Measurements from ENCODE around the gene RAB14.

The RAB14 gene

DNA sequence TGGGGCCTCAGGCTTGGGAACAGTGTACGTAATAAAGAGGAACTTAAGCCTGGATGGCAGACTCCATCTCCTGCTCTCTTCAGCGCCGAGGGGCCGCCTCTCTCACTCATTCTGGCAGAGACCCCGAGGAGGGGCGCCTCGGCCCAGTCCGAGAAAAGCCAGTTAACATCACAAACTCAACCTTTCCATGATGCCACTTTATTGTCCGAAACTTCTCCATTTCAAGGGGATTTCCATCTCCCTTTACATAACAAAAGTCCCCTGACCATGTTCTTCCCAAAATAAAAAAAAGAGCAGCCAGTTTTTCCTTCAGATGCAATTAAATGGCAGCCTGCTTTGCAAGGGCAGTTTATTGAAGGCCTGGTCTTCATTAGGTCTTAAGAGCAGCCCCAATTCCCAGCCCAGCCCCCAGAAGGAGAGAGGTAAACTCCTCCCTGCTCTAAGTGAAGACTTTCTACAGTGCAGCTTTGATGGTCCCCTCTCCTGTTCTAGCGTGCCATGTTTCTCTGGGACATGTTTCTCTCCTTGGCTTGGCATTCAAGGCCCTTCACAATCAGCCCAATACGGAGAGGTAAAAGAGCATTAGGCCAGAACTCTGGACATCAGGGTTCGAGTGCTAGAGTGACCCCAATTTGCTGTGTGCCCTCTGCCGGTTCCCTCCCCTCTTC, 19.5 kb upstream of the RAB14 start:
- H3K36me3 ChIP-seq (ENCODE audit: control insufficient read depth in 1 of 2, insufficient read depth in 2 of 2, low read length in 2 of 2): no peaks in the 10 kb centered on the region
- H3K9me3 ChIP-seq (ENCODE audit: control insufficient read depth in 1 of 2, low read length in 2 of 2): no peaks in the 10 kb centered on the region
- H3K9ac ChIP-seq (ENCODE audit: low read depth in 1 of 2, low read length in 2 of 2): no peak overlapping the region
- H3K4me3 ChIP-seq (ENCODE audit: low read depth in 1 of 2, low read length in 2 of 2): no peak overlapping the region
- H3K4me1 ChIP-seq (ENCODE audit: control insufficient read depth in 1 of 2, insufficient read depth in 2 of 2, low read length in 2 of 2): no peaks in the 10 kb centered on the region
- H3K27ac ChIP-seq (ENCODE audit: low read depth, low read length): no peak overlapping the region
- H3K27me3 ChIP-seq (ENCODE audit: control insufficient read depth in 1 of 2, insufficient read depth in 2 of 2, low read length in 2 of 2): no peaks in the 10 kb centered on the region

DNA sequence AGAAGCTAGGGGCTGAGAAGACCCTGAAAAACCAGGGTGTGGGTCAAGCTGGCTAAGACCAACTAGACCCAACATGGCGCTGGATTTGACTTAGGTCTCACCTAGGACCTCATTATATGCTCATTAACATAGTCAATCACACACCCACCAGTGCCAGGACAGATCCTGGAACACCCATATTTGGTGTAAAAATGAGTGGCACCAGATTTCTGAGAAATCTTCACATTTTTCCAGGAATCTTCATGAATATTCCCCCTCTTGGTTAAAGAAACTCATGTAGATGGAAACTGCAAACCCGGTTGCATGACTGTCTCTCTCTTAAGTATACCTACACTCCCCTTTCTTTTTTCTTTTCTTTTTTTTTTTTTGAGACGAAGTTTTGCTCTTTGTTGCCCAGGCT, 17.9 kb upstream of the RAB14 start:
- Histone ChIP-seq H3K9me3 (ENCODE audit: control insufficient read depth in 1 of 2, low read length in 2 of 2) (no peaks in the 10 kb centered on the region), H3K27ac (ENCODE audit: low read depth, low read length) (no peak overlapping the region), H3K4me3 (ENCODE audit: low read depth in 1 of 2, low read length in 2 of 2) (no peak overlapping the region), H3K36me3 (ENCODE audit: control insufficient read depth in 1 of 2, insufficient read depth in 2 of 2, low read length in 2 of 2) (no peaks in the 10 kb centered on the region), H3K4me1 (ENCODE audit: control insufficient read depth in 1 of 2, insufficient read depth in 2 of 2, low read length in 2 of 2) (no peaks in the 10 kb centered on the region), H3K9ac (ENCODE audit: low read depth in 1 of 2, low read length in 2 of 2) (no peak overlapping the region), H3K27me3 (ENCODE audit: control insufficient read depth in 1 of 2, insufficient read depth in 2 of 2, low read length in 2 of 2) (no peaks in the 10 kb centered on the region)

DNA sequence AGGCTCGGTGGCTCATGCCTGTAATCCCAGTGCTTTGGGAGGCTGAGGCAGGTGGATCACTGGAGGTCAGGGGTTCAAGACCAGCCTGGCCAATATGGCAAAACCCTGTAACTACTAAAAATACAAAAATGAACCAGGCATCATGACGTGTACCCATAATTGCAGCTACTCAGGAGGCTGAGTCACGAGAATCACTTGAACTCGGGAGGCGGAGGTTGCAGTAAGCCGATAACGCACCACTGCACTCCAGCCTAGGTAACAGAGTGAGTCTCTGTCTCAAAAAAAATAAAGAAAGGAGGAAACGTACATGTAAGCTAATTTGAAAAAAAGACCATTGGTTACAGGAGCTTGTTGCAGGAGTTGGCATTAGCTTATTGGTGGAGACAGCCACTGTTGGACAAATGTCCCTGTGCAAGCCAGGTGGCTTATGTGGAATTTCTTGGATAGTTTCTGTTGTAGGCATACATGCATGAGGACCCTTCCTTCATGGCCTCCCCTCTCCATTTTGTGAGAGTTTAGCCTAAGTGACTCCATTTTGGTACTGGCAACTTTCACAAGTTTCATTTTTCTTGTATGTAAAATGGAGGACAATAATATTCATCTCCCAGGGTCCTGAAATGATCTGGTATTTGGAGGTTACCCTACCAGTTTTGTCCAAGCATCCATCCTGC, 16.8 kb upstream of the RAB14 start:
- no peaks in the 10 kb centered on the region for H3K36me3 ChIP-seq (ENCODE audit: control insufficient read depth in 1 of 2, insufficient read depth in 2 of 2, low read length in 2 of 2)
- H3K27me3 ChIP-seq (ENCODE audit: control insufficient read depth in 1 of 2, insufficient read depth in 2 of 2, low read length in 2 of 2): no peaks in the 10 kb centered on the region
- no peak overlapping the region for H3K9ac ChIP-seq (ENCODE audit: low read depth in 1 of 2, low read length in 2 of 2)
- no peak overlapping the region for H3K27ac ChIP-seq (ENCODE audit: low read depth, low read length)
- H3K4me3 ChIP-seq (ENCODE audit: low read depth in 1 of 2, low read length in 2 of 2): no peak overlapping the region
- H3K9me3 ChIP-seq (ENCODE audit: control insufficient read depth in 1 of 2, low read length in 2 of 2): no peaks in the 10 kb centered on the region
- H3K4me1 ChIP-seq (ENCODE audit: control insufficient read depth in 1 of 2, insufficient read depth in 2 of 2, low read length in 2 of 2): no peaks in the 10 kb centered on the region

DNA sequence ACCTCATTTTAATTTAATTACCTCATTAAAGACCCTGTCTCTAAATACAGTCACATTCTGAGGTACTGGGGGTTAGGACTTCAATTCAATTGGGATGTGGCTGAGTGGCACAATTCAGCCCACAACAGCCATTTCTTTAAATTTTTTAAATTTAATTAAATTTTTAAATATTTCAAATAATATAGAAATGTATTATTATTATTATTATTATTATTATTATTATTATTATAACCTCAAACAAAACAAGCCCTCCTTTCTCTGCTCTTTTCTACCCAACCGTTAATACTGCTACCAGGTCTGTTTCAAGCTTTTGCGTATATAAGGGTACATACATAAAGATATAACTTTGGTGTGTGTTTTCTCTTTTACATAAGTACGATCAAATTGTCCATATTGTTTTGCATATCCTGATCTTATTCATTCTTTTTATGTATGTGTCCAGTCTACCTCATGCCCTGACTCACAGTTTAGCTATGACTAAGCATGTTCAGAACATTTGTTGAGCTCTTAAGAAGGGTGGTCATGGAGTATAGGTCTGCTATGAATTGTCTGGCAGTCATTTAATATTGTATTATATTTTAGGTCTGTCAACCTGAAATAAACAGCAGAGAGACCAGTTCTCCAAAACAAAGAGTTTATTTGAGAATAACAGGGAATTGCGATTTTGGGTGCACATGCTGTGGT, 16.1 kb upstream of the RAB14 start:
- Histone ChIP-seq H3K36me3 (ENCODE audit: control insufficient read depth in 1 of 2, insufficient read depth in 2 of 2, low read length in 2 of 2) (no peaks in the 10 kb centered on the region), H3K4me3 (ENCODE audit: low read depth in 1 of 2, low read length in 2 of 2) (no peak overlapping the region), H3K4me1 (ENCODE audit: control insufficient read depth in 1 of 2, insufficient read depth in 2 of 2, low read length in 2 of 2) (peaks cover 0 to 4% of the 10 kb centered on the region in 2 donors), H3K9me3 (ENCODE audit: control insufficient read depth in 1 of 2, low read length in 2 of 2) (no peaks in the 10 kb centered on the region), H3K9ac (ENCODE audit: low read depth in 1 of 2, low read length in 2 of 2) (no peak overlapping the region), H3K27me3 (ENCODE audit: control insufficient read depth in 1 of 2, insufficient read depth in 2 of 2, low read length in 2 of 2) (no peaks in the 10 kb centered on the region), H3K27ac (ENCODE audit: low read depth, low read length) (no peak overlapping the region)

DNA sequence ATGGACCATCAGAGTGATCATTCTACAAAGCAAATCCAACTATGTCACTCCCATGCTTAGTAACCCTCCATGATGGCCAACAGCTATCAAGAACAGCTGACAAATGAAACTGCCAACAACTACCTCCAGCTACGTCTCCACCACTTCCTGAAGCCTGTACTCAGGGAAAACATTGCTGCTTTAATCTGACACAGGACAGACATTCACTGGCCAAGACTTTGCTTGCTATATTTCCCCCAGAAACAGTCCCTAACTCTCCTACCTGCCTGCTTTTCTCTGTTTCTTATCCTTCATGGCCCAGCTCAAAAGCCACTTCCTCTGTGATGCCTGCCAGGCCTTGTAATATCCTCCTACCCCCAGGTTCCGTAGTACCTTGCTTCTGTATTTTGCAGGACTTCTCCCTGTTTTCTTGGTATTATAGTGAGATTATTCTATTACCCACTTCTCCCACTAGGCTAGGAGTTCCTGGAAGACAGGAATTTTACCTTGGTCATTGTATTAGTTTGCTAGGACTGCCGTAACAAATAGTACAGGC, 14.7 kb upstream of the RAB14 start:
- Histone ChIP-seq H3K36me3 (ENCODE audit: control insufficient read depth in 1 of 2, insufficient read depth in 2 of 2, low read length in 2 of 2) (no peaks in the 10 kb centered on the region), H3K9ac (ENCODE audit: low read depth in 1 of 2, low read length in 2 of 2) (no peak overlapping the region), H3K9me3 (ENCODE audit: control insufficient read depth in 1 of 2, low read length in 2 of 2) (no peaks in the 10 kb centered on the region), H3K4me1 (ENCODE audit: control insufficient read depth in 1 of 2, insufficient read depth in 2 of 2, low read length in 2 of 2) (peaks cover 0 to 4% of the 10 kb centered on the region in 2 donors), H3K4me3 (ENCODE audit: low read depth in 1 of 2, low read length in 2 of 2) (no peak overlapping the region), H3K27ac (ENCODE audit: low read depth, low read length) (no peak overlapping the region), H3K27me3 (ENCODE audit: control insufficient read depth in 1 of 2, insufficient read depth in 2 of 2, low read length in 2 of 2) (no peaks in the 10 kb centered on the region)

DNA sequence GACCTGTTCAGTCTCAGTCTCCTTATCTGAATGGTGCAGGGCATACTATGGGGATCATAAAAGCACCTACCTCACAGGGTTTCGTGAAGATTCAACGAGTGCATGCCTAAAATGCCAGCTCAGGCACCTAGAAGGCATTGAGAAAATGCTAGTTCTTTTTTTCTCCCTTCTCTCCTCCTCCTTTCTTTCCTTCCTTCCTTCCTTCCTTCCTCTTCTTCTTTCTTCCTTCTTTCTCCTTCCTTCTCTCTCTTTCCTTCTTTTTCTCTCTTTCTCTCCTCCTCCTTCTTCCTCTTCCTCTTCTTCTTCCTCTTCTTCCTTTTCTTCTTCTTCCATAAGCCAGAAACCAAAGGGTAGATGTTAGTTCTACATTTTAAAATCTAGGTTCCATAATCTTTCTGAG, 12.3 kb upstream of the RAB14 start:
- H3K4me1 ChIP-seq (ENCODE audit: control insufficient read depth in 1 of 2, insufficient read depth in 2 of 2, low read length in 2 of 2): peaks cover 0 to 4% of the 10 kb centered on the region in 2 donors
- H3K9ac ChIP-seq (ENCODE audit: low read depth in 1 of 2, low read length in 2 of 2): no peak overlapping the region
- H3K27me3 ChIP-seq (ENCODE audit: control insufficient read depth in 1 of 2, insufficient read depth in 2 of 2, low read length in 2 of 2): no peaks in the 10 kb centered on the region
- no peaks in the 10 kb centered on the region for H3K9me3 ChIP-seq (ENCODE audit: control insufficient read depth in 1 of 2, low read length in 2 of 2)
- H3K27ac ChIP-seq (ENCODE audit: low read depth, low read length): no peak overlapping the region
- no peak overlapping the region for H3K4me3 ChIP-seq (ENCODE audit: low read depth in 1 of 2, low read length in 2 of 2)
- no peaks in the 10 kb centered on the region for H3K36me3 ChIP-seq (ENCODE audit: control insufficient read depth in 1 of 2, insufficient read depth in 2 of 2, low read length in 2 of 2)

DNA sequence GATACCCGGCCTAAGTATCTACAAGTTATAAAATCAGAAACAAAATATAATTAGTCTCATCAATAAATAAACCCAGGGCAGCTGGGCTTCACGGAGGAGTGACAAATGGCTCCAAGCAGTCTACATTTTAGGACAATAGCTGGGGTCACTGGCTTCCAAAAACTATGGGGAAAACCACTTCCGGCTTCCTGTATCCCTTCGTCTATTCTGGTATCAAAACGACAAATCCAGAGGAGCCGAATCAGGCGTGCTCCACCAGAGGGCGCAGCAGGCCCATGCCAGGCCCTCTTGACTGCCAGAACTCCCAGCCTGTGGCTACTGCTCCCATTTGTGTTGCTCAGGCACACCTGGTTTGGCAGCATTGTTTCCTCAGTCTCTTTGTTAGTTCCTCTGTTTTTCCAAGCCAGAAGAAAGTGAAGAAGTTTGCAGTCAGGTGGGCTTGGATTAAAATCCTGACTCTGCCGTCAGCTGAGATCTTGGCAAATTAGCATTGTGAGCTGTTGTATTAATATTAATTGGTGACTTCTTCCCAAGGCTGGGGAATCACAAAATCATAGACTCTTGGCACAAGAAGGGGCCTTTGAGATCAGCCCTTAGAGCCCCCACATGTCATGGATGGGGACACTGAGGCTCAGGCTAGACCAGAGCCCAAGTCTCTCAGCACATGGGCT, 11.6 kb upstream of the RAB14 start:
- no peaks in the 10 kb centered on the region for H3K27me3 ChIP-seq (ENCODE audit: control insufficient read depth in 1 of 2, insufficient read depth in 2 of 2, low read length in 2 of 2)
- no peaks in the 10 kb centered on the region for H3K9me3 ChIP-seq (ENCODE audit: control insufficient read depth in 1 of 2, low read length in 2 of 2)
- H3K27ac ChIP-seq (ENCODE audit: low read depth, low read length): no peak overlapping the region
- H3K4me3 ChIP-seq (ENCODE audit: low read depth in 1 of 2, low read length in 2 of 2): no peak overlapping the region
- H3K4me1 ChIP-seq (ENCODE audit: control insufficient read depth in 1 of 2, insufficient read depth in 2 of 2, low read length in 2 of 2): peaks cover 0 to 4% of the 10 kb centered on the region in 2 donors
- no peaks in the 10 kb centered on the region for H3K36me3 ChIP-seq (ENCODE audit: control insufficient read depth in 1 of 2, insufficient read depth in 2 of 2, low read length in 2 of 2)
- H3K9ac ChIP-seq (ENCODE audit: low read depth in 1 of 2, low read length in 2 of 2): no peak overlapping the region

DNA sequence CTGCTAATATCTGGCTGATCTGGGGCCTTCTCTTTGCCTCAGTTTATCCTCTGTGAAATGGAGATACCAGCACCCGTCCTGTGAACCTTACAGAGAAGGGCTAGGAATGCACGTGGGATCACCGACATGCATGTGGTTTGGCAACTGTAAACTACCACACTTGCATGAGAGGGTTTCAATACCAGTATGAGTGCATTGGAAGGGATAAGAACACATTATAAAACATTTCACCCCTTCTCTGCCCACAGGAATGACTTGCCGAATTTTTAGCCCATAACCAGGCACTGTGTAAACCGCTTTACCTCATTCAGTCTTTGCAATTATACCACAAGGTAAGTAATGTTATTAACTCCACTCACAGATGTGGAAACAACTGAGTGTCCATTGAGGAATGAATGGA, 8.9 kb upstream of the RAB14 start:
- no peaks in the 10 kb centered on the region for H3K27me3 ChIP-seq (ENCODE audit: control insufficient read depth in 1 of 2, insufficient read depth in 2 of 2, low read length in 2 of 2)
- no peak overlapping the region for H3K4me3 ChIP-seq (ENCODE audit: low read depth in 1 of 2, low read length in 2 of 2)
- H3K27ac ChIP-seq (ENCODE audit: low read depth, low read length): no peak overlapping the region
- H3K9me3 ChIP-seq (ENCODE audit: control insufficient read depth in 1 of 2, low read length in 2 of 2): no peaks in the 10 kb centered on the region
- no peaks in the 10 kb centered on the region for H3K36me3 ChIP-seq (ENCODE audit: control insufficient read depth in 1 of 2, insufficient read depth in 2 of 2, low read length in 2 of 2)
- H3K9ac ChIP-seq (ENCODE audit: low read depth in 1 of 2, low read length in 2 of 2): no peak overlapping the region
- H3K4me1 ChIP-seq (ENCODE audit: control insufficient read depth in 1 of 2, insufficient read depth in 2 of 2, low read length in 2 of 2): peaks cover 0 to 4% of the 10 kb centered on the region in 2 donors

DNA sequence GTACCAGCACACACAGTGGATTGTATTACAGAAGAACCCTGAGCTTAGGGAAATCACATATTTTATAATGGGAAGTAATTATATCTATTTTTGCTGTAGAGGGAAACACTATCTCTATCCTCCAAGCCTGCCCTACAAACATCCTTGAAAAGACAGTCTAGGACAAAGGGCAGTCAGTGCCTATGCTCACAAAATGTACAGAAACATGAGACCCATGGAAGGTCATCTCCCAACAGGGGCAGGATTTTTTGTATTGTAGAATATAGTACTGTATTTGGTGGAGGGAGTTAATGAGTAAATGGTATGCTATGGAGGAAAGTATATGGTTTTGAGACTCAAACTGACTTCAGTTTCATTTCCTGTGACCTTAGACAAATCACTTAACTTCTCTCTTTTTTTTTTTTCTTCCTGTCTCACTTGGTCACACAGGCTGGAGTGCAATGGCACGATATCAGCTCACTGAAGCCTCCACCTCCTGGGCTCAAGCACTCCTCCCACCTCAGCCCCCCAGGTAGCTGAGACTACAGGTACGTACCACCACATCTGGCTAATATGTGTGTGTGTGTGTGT, 5.8 kb upstream of the RAB14 start:
- Histone ChIP-seq H3K9me3 (ENCODE audit: control insufficient read depth in 1 of 2, low read length in 2 of 2) (no peaks in the 10 kb centered on the region), H3K4me1 (ENCODE audit: control insufficient read depth in 1 of 2, insufficient read depth in 2 of 2, low read length in 2 of 2) (peaks cover 0 to under 1% of the 10 kb centered on the region in 2 donors), H3K36me3 (ENCODE audit: control insufficient read depth in 1 of 2, insufficient read depth in 2 of 2, low read length in 2 of 2) (no peaks in the 10 kb centered on the region), H3K4me3 (ENCODE audit: low read depth in 1 of 2, low read length in 2 of 2) (no peak overlapping the region), H3K9ac (ENCODE audit: low read depth in 1 of 2, low read length in 2 of 2) (no peak overlapping the region), H3K27me3 (ENCODE audit: control insufficient read depth in 1 of 2, insufficient read depth in 2 of 2, low read length in 2 of 2) (no peaks in the 10 kb centered on the region), H3K27ac (ENCODE audit: low read depth, low read length) (no peak overlapping the region)

Data from duodenal mucosa (tissue), 2 donors.